HG02623 (cell line): Measurements from ENCODE around the gene B3GNT9.
A peak's percentile ranks its signal among the peaks of the same experiment; 100 is the strongest.

Source experiments
- ATAC-seq: cut with Tn5 transposase; IDR thresholded peaks from one replicate; pipeline ENCODE4 v1.9.1; 2021; ENCODE audit warnings: moderate library complexity; ENCODE audit not compliant: unreplicated experiment

B3GNT9 gene

GRCh38 chr16:67186550-67186950, 35.8 kb upstream of the B3GNT9 start:
- ATAC-seq = no peak

GRCh38 chr16:67185651-67186134, 34.9 kb upstream of the B3GNT9 start:
- ATAC-seq = no peak

- ATAC-seq = no peak
These were observed 34.3 kb upstream of the B3GNT9 start for GRCh38 chr16:67184995-67185650.

GRCh38 chr16:67184453-67184994, 33.7 kb upstream of the B3GNT9 start:
- no peak for ATAC-seq

DNA sequence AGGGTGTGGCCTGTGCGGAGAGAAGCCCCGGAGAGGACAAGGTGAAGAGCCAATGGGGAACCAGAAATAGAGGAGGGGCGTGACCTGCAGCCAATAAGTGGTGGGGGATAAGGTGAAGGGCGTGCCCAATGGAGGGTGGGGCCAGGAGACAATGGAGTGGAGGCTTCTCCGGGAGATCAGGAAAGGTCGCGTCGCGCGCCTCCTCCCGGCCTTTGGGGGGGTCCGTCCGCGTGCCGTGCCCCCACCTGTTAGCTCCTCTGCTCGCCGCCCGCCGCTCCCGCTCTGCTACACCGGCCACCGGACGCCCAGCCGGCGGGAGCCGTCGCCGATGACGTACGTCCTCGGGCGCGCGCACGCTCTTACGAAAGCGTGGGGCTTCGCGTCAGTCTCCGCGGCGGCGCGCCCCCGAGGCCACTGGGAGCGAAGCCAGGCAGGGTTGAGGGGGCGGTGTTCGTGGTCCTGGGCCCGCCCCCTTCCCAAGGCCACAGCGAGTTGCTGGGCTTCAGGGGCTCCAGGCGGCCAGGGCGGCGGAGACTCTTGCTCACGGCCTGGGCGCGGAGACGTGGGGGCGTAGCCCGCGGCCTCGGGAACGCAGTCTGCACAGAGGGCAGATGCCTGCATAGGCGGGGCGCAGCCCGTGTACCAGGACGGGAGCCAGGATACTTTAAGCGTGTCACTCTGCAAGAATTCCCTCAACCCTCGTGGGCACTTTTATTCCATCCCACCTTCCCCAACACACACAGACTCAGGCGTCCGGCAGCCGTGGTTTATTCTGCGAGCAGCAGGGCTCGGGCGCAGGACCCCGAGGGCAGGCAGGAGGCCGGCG, 33.0 kb upstream of the B3GNT9 start, which contains the start of gene MATCAP1:
Gene MATCAP1 (minus strand): TSS at position 337 of the 826 bp plus-strand sequence. CDS start 3,353 bp downstream, outside the sequence.
- ATAC-seq = peak; percentile 84

DNA sequence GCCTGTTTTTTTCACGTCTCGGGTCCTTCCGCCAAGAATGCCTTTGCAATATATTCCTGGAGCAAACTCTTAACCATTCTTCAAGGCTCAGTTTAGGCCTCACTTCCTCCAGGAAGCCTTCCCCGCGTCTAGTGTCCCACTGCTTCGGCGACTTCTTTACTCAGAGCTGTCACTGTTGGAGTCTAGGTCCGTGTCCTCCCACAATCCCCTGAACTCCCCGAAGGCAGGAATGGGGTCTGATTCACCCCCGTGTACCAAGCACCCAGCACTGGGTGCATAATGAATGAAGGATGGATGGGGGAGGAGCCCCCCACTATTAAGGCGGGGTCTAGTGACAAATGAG, 32.5 kb upstream of the B3GNT9 start:
- no peak for ATAC-seq

DNA sequence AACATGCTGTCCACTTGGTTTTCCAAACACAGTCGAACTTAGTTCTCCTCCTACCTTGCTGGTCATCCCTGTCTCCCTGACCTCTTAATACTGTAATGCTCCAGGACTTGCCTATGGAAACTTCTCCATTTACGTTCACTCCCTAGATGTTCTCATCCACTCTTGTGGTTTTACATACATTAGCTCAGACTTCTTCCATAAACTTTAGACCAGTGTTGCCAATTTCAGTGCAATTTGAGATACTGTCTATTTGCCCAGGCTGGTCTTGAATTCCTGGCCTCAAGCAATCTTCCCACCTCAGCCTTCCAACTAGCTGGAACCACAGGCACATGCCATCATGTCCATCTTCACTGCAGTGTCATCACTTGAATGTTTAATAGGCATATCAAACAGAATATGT, 31.5 kb upstream of the B3GNT9 start:
- no peak for ATAC-seq

DNA sequence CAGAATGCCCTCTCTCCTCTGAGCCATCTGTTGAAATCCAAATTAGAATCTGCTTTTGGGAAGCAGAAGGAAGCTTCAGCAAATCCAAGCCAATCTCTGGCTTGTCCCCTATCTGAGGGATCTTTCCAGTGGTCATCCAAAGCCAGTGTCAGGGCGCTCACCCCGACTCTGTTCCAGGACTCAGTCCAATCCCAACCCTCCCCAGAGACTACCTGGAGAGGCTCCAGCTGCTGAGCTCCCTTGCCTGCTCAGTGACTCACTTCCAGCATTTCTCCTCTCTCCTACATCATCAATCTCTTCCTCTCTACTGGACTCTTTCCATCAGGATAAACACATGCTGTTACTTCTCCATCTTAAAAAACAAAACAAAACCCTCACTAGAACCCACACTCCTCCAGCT, 30.5 kb upstream of the B3GNT9 start:
- no peak for ATAC-seq

DNA sequence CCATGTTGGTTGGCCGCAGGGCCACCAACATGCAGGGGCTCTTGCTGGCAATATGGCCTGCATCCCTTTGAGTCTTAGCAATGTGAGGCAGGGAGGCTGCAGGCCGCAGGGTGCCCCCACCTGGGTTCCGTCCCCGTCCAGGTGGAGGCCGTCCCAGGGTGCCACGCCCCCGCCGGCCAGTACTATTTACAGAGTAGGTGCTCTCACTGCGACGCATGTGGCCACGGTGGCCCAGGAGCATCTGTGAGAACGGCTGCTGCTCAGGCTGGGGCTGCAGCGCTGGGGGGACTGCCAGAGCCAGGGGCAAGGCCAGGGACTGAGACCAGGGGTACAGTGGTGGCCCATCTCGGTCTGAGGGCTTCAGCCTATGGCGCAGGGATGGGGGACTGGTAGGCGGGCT, 29.4 kb upstream of the B3GNT9 start:
- ATAC-seq = no peak

DNA sequence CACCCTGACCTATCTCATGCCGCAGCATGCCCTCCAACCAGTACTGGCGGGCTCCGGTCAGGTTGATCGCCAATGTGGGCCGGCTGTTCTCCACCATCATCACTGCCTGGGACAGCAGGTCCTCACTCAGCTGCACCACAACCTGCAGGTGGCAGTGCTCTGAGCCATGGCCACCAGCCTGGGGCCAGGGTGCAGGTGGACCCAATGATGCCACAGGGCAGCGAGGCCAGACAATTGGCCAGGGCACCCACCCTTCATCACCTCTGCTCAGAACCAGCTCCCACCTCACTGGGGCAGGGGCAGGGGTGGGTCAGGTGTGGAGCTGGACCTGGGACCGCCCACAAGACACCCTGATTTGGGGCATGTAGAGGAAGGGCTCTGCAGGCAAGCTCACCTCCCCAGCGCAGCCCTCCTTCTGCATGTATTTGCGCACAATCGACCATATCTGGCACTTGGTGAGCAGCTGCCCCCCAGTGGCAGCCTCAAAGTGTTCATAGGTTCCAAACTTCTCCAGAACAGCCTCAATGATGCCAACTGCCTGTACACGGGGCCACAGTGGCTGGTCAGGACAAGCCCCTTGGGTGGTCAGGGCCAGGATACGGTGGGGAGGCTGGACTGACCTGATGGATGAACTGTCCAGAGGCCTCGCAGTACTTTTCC, 28.8 kb upstream of the B3GNT9 start:
- ATAC-seq = no peak

DNA sequence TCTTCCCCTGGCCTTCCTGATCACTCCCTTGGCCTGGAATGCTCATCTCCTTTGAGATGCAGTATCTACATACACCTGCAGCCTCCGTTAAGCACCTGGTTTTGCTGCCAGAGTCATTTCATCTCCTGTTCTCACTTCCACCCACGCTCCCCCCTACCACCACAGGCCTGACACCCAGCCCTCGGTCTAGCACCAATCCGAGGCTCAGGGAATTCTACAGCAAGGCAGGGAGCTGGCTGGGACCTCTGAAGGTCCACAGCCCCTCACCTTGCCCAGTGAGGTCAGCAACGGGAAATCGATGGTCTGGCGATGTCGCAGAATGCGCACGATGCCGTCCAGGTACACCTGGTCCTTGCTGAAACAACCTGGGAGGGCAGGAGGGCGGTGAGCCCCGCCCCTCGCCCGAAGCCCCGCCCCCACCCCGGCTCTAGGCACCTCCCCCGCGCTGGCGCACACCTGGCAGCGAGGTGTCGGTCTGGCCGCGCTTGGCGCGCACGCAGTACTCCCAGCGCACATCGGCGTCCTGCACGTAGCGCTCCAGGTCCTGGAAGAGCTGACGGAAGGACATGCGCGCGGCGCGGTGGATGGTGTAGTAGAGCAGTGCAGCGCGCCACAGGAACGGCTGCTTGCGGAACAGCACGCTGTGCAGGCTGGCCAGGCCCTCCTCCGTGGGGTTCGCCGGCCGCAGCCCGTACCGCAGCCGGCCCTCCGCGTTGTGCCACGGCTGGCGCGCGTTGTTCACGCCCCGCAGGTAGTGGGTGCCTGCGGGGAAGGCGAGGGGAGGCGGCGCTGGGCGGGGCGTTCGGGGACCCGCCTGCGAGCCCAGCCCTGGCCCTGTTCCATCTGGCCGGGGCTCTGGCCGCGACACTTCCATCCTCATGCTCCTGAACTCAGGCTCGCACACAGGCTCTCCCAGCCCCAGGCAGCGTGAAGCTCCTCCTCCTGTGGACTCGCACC, 27.2 kb upstream of the B3GNT9 start:
- ATAC-seq = no peak

DNA sequence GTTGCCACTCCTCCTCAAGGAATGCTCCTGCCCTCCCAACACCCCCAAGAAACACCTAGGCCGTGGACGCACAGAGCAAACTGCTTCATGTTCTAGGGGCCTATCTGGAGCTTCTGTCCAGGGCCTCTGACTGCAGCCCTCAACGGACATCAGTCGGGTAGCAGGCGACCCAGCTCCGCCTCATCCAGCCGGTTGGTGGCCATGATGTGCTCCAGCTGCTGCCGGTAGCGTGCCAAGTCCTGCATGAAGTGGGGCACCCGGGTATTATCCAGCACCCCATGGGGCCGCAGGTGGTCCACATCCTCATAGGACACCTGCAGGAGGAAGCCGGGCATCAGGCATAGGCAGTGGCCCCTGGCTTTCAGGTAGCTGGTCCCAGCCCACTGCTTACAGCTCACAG, 25.9 kb upstream of the B3GNT9 start:
- no peak for ATAC-seq

- no peak for ATAC-seq
These were observed 24.0 kb upstream of the B3GNT9 start for GRCh38 chr16:67174706-67175231.

DNA sequence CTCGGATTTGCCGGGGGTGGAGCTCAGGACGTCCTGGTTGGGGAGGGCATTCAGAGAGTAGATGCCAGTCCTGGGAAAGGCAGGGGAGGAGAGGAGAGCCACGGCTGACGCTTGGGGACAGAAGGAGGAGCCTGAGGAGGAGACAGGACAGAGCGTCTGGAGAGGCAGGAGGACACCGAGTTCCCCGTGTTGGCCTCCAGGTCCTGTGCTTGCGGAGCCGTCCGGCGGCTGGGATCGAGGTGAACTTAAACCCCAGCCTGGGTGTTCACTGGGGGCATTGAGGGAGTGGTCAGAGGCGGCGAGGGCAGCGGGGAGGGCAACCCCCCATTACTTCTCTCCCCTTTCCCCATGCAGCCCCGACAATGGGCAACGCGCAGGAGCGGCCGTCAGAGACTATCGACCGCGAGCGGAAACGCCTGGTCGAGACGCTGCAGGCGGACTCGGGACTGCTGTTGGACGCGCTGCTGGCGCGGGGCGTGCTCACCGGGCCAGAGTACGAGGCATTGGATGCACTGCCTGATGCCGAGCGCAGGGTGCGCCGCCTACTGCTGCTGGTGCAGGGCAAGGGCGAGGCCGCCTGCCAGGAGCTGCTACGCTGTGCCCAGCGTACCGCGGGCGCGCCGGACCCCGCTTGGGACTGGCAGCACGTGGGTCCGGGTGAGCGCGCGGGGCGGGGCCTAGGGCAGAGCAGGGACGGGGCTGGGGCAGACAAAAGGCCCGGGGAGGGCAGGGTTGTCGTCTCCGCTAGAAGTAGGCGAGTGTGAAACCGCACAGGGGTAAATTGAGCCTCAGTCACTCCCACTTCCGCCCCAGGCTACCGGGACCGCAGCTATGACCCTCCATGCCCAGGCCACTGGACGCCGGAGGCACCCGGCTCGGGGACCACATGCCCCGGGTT, 23.3 kb upstream of the B3GNT9 start:
- ATAC-seq = no peak

DNA sequence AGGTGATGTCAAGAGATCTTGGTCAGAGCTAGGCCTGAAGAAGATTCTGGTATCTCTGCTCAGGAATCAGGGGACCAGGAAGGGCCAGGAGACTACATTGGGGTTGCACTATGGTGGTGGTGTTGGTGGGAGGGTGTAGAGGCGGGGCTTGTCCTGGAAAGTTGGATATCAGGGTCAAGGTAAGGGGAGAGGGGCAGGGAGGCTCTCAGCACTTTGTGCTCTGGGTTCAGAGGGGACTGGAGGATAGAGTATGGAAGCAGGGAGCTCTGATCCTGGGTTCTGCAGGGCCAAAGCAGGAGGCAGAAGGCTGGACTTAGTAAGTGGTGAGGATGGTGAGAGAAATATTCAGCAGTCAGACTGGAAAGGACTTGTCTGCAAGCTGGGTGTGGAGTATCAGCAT, 22.5 kb upstream of the B3GNT9 start:
- ATAC-seq = no peak

- no peak for ATAC-seq
These were observed 20.3 kb upstream of the B3GNT9 start for GRCh38 chr16:67170949-67171649.

DNA sequence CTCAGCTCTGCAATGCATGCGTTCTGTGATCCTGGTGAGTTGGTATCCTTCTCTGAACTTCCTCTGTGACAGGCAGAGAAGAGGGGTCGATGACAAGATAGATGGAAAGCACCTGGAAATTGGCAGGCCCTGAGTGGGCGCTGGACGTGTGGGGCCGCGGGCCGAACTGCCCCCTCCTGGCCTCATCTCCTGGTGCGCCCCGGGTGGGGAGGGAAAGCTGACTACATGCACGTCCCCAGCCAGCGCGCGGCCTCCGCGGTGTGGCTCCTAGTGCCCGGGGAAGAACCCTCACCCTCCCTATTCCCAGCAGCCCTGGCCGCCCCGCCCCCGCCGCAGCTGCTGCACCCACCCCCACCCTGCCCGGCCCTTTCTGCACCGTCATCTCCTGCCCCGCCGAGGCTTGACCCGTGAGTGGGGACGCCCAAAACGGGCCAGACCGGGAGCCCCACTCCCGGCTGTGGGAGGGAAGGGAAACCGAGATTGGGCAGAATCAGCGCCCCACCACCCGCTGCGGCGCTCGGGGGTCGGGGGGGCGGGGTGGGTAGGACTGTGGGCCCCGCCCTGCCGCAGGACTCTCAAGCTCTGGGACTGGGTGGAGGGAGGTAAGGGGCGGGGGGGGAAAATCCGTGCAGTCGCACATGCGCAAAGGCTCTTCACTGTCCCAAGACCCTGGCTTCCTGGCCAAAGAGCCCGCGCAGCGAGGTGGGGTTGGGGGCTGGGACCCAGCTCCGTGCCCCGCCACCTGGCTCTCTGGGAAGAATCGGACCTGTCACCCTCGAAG, 19.6 kb upstream of the B3GNT9 start, which contains the start of gene NOL3:
Gene NOL3 (plus strand): TSS at position 371 of the 781 bp plus-strand sequence.
- peak; percentile 38 for ATAC-seq
